Effector memory CD8-positive, alpha-beta T cell (primary cell): Measurements from ENCODE around the gene CEP135.

Experiments used
- ATAC-seq: fragments of 150-1000 bp; cut with Tn5 transposase; replicated peaks from 2 replicates; pipeline ENCODE4 v1.10.0; 2021; ENCODE audit warnings: mild to moderate bottlenecking, moderate library complexity
- DNase-seq, 3 experiments: peaks; one replicate each; pipeline ENCODE4 v3.0.0; 2021
- H3K27ac Mint-ChIP-seq, 2 donors: one replicate each; pipeline ENCODE4 v1.8.0; 2022; ENCODE audit warnings: mild to moderate bottlenecking in 2 of 2, mixed read lengths in 2 of 2, moderate library complexity in 2 of 2
- H3K27me3 Mint-ChIP-seq, 2 donors: one replicate each; pipeline ENCODE4 v1.8.0; 2022; ENCODE audit warnings: mixed read lengths in 2 of 2
- H3K36me3 Mint-ChIP-seq: one replicate; pipeline ENCODE4 v1.8.0; 2022; ENCODE audit warnings: mild to moderate bottlenecking, moderate library complexity, mixed read lengths; ENCODE audit not compliant: insufficient read depth
- H3K4me1 Mint-ChIP-seq, 2 donors: one replicate each; pipeline ENCODE4 v1.8.0; 2022; ENCODE audit warnings: low read depth in 2 of 2, mixed read lengths in 2 of 2
- H3K4me3 Mint-ChIP-seq, 2 donors: one replicate each; pipeline ENCODE4 v1.8.0; 2022; ENCODE audit warnings: mild to moderate bottlenecking in 2 of 2, mixed read lengths in 2 of 2, moderate library complexity in 2 of 2
- H3K9me3 Mint-ChIP-seq, 2 donors: one replicate each; pipeline ENCODE4 v1.8.0; 2022; ENCODE audit warnings: mixed read lengths in 2 of 2

The CEP135 gene

DNA sequence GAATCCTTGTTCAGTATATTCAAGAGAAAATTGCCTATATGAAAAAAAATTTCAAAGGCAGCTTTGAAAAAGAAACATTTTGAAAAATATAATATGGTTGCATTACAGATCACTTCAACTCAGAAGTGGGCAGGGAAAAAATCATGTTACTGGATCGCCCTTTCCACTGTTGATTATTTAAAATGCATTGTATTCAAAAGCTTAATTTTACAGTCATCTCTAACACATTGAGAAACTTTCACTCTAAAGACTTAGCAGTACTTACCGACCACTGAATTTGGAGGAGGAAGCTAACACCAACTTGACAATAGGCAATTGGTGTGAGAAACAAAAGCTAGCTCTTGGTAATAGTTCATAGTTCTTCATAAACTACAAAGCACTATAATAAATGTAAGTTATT lies 101.9 kb downstream of the CEP135 start:
- DNase-seq (no peak), ATAC-seq (no peak)
- H3K4me1 Mint-ChIP-seq = peaks cover 9% of the 10 kb centered on the region in 2 donors
- no peaks in the 10 kb centered on the region for H3K9me3 Mint-ChIP-seq
- H3K27ac Mint-ChIP-seq = no peak overlapping the region
- peaks cover 53 to 68% of the 10 kb centered on the region in 2 donors for H3K27me3 Mint-ChIP-seq
- no peak overlapping the region for H3K4me3 Mint-ChIP-seq
- peaks cover 5% of the 10 kb centered on the region for H3K36me3 Mint-ChIP-seq

GRCh38 chr4:56051029-56051709 lies 102.4 kb downstream of the CEP135 start:
- Mint-ChIP-seq H3K4me3 (no peak overlapping the region), H3K36me3 (peaks cover 5% of the 10 kb centered on the region), H3K27me3 (peaks cover 54 to 67% of the 10 kb centered on the region in 2 donors), H3K4me1 (peaks cover 9% of the 10 kb centered on the region in 2 donors), H3K27ac (no peak overlapping the region), H3K9me3 (no peaks in the 10 kb centered on the region)
- ATAC-seq (no peak), DNase-seq (no peak)

- peaks cover 9% of the 10 kb centered on the region in 2 donors for H3K4me1 Mint-ChIP-seq
- H3K4me3 Mint-ChIP-seq = no peak overlapping the region
- H3K27ac Mint-ChIP-seq = no peak overlapping the region
- H3K27me3 Mint-ChIP-seq = peaks cover 52 to 61% of the 10 kb centered on the region in 2 donors
- DNase-seq = no peak
- H3K9me3 Mint-ChIP-seq = no peaks in the 10 kb centered on the region
- H3K36me3 Mint-ChIP-seq = peaks cover 5% of the 10 kb centered on the region
- ATAC-seq = no peak
Measured at GRCh38 chr4:56051710-56052075, 102.9 kb downstream of the CEP135 start.

- no peaks in the 10 kb centered on the region for H3K9me3 Mint-ChIP-seq
- peaks cover 9% of the 10 kb centered on the region in 2 donors for H3K4me1 Mint-ChIP-seq
- no peak overlapping the region for H3K4me3 Mint-ChIP-seq
- no peak overlapping the region for H3K27ac Mint-ChIP-seq
- H3K36me3 Mint-ChIP-seq = peaks cover 5% of the 10 kb centered on the region
- DNase-seq (no peak), ATAC-seq (no peak)
- peaks cover 44 to 59% of the 10 kb centered on the region in 2 donors for H3K27me3 Mint-ChIP-seq
Measured at GRCh38 chr4:56052481-56052880, 103.7 kb downstream of the CEP135 start.

DNA sequence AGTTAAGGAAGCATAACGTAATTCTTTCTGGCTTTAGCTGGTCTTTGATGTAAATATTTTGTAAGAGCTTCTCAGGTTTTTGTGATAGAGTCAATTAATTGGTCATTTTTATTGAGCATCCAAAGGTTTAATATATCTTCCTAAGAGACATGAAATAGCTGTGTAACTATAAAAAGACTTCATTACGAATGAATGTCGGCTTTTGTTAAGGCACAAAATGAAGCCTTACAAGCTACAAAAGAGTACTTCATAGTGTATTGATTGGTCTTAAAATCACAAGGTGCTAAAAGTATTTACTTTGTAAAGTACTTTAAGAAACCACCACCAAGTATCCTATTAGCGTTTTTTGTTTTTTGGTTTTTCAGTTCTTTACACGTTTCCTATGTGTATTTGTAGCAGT lies 104.2 kb downstream of the CEP135 start:
- Mint-ChIP-seq H3K9me3 (no peaks in the 10 kb centered on the region), H3K36me3 (peaks cover 5% of the 10 kb centered on the region), H3K27ac (no peak overlapping the region), H3K27me3 (peaks cover 43 to 62% of the 10 kb centered on the region in 2 donors), H3K4me1 (peaks cover 9% of the 10 kb centered on the region in 2 donors), H3K4me3 (no peak overlapping the region)
- ATAC-seq (no peak), DNase-seq (no peak)

- no peaks in the 10 kb centered on the region for H3K36me3 Mint-ChIP-seq
- H3K4me3 Mint-ChIP-seq = no peak overlapping the region
- ATAC-seq = no peak
- peaks cover 50 to 64% of the 10 kb centered on the region in 2 donors for H3K27me3 Mint-ChIP-seq
- no peak overlapping the region for H3K27ac Mint-ChIP-seq
- no peaks in the 10 kb centered on the region for H3K9me3 Mint-ChIP-seq
- no peaks in the 10 kb centered on the region for H3K4me1 Mint-ChIP-seq
- no peak for DNase-seq
Measured at GRCh38 chr4:56055027-56055977, 106.6 kb downstream of the CEP135 start.

GRCh38 chr4:56055991-56056390 lies 107.2 kb downstream of the CEP135 start:
- no peaks in the 10 kb centered on the region for H3K9me3 Mint-ChIP-seq
- H3K27me3 Mint-ChIP-seq = peaks cover 48 to 64% of the 10 kb centered on the region in 2 donors
- H3K27ac Mint-ChIP-seq = no peak overlapping the region
- no peaks in the 10 kb centered on the region for H3K36me3 Mint-ChIP-seq
- DNase-seq = no peak
- no peak overlapping the region for H3K4me3 Mint-ChIP-seq
- no peak for ATAC-seq
- H3K4me1 Mint-ChIP-seq = no peaks in the 10 kb centered on the region

- DNase-seq = no peak
- Mint-ChIP-seq H3K4me1 (no peaks in the 10 kb centered on the region), H3K27ac (no peak overlapping the region)
Measured at GRCh38 chr4:56058555-56058954, 109.8 kb downstream of the CEP135 start.

GRCh38 chr4:56060036-56060435 lies 111.3 kb downstream of the CEP135 start:
- ATAC-seq (no peak), DNase-seq (no peak)
- Mint-ChIP-seq H3K36me3 (no peaks in the 10 kb centered on the region), H3K27ac (no peak overlapping the region), H3K9me3 (no peaks in the 10 kb centered on the region), H3K27me3 (peaks cover 42 to 46% of the 10 kb centered on the region in 2 donors), H3K4me3 (no peak overlapping the region), H3K4me1 (no peaks in the 10 kb centered on the region)

More at GRCh38 chr4:56058555-56058954, 109.8 kb downstream of the CEP135 start:
- peaks cover 36 to 52% of the 10 kb centered on the region in 2 donors for H3K27me3 Mint-ChIP-seq
- H3K4me3 Mint-ChIP-seq = no peak overlapping the region
- no peak for ATAC-seq
- H3K36me3 Mint-ChIP-seq = no peaks in the 10 kb centered on the region
- no peaks in the 10 kb centered on the region for H3K9me3 Mint-ChIP-seq

DNA sequence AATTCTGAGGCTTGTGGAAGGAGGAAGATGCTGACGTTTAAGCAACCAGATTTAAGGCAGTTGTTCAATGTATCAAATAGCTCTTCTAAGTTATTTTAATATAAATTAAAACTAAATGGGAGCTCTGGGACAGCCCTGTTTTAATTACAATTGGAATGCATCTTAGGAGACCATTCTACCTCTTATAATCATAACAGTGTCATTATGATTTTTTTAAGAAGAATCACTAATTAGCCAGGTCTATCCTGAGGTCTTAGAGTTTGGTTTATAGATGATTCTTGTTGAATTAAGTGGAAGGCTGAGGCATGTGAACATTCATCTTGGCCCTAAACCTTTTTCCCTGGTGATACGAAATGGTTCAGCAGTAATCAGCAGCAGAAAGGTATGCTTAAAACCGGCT lies 113.4 kb downstream of the CEP135 start:
- ATAC-seq = no peak

DNA sequence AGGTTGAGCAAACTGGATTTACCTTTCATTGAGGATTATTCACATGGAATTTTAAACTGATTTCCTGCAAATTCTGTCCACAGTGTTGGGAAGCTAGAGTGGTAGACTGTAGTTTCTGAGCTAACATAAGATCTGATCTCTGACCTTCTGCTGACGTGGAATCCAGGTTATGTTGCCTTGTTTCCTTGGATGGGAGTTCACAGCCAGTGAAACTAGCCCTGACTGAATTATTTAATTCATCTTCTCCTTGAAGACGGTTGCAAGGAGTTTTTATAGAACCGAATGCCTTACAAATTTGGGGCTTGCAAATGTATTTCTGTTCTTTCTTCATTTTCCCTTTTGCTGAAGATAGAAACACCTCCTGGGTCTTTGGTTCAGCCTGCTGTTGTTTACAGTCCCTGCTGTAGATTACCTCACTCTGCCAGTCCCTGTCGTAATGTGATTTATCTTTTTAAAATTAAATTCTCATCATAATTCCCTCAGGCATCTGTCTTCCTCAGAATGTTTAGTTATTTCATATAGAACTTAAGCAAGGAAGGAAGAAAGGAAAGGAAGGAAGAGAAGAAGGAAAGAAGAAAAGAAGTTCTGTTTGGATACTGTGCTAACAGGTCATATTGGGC lies 113.9 kb downstream of the CEP135 start:
- DNase-seq = no peak
- H3K4me3 Mint-ChIP-seq = no peak overlapping the region
- no peak for ATAC-seq
- H3K4me1 Mint-ChIP-seq = no peaks in the 10 kb centered on the region
- H3K27me3 Mint-ChIP-seq = peaks cover 42 to 44% of the 10 kb centered on the region in 2 donors
- no peaks in the 10 kb centered on the region for H3K9me3 Mint-ChIP-seq
- H3K36me3 Mint-ChIP-seq = no peaks in the 10 kb centered on the region
- no peak overlapping the region for H3K27ac Mint-ChIP-seq

More for the DNA sequence above, 113.4 kb downstream of the CEP135 start:
- no peak for DNase-seq
- H3K4me3 Mint-ChIP-seq = no peak overlapping the region
- H3K4me1 Mint-ChIP-seq = no peaks in the 10 kb centered on the region
- H3K27ac Mint-ChIP-seq = no peak overlapping the region
- H3K9me3 Mint-ChIP-seq = no peaks in the 10 kb centered on the region
- no peaks in the 10 kb centered on the region for H3K36me3 Mint-ChIP-seq
- H3K27me3 Mint-ChIP-seq = peaks cover 43 to 45% of the 10 kb centered on the region in 2 donors

DNA sequence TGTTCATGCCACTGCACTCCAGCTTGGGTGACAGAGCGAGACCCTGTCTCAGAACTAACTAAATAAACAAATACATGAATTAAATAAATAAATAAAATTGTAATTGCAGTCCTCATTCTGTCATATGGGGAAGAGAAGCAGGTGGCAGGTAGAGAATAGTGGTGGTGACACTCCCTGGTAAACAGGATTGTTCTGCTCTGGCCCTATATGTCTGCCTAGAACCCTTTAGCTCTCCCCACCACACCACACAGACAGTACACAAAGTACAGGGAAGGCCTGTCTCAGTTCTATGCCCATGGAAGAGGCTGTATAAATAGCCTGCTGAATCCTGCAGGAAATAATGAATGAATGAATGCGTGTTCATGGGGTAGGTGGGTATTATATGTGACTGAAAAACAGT lies 117.7 kb downstream of the CEP135 start:
- ATAC-seq = no peak
- no peak overlapping the region for H3K27ac Mint-ChIP-seq
- H3K9me3 Mint-ChIP-seq = no peaks in the 10 kb centered on the region
- H3K36me3 Mint-ChIP-seq = no peaks in the 10 kb centered on the region
- H3K27me3 Mint-ChIP-seq = peaks cover 30 to 47% of the 10 kb centered on the region in 2 donors
- H3K4me3 Mint-ChIP-seq = no peak overlapping the region
- no peak for DNase-seq
- no peaks in the 10 kb centered on the region for H3K4me1 Mint-ChIP-seq

- Mint-ChIP-seq H3K36me3 (no peaks in the 10 kb centered on the region), H3K27me3 (peaks cover 30 to 47% of the 10 kb centered on the region in 2 donors), H3K9me3 (no peaks in the 10 kb centered on the region), H3K27ac (no peak overlapping the region), H3K4me3 (no peak overlapping the region), H3K4me1 (no peaks in the 10 kb centered on the region)
- DNase-seq (no peak), ATAC-seq (no peak)
Measured at GRCh38 chr4:56067826-56068225, 119.1 kb downstream of the CEP135 start.
